ENCODE results near the gene RAB3B.
"Not testable (repeated sequence)": the region's sequence is repeated elsewhere in the genome, so short reads cannot be mapped to it uniquely, and the experiment has no call there.

Gene RAB3B, protein sequence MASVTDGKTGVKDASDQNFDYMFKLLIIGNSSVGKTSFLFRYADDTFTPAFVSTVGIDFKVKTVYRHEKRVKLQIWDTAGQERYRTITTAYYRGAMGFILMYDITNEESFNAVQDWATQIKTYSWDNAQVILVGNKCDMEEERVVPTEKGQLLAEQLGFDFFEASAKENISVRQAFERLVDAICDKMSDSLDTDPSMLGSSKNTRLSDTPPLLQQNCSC

DNA sequence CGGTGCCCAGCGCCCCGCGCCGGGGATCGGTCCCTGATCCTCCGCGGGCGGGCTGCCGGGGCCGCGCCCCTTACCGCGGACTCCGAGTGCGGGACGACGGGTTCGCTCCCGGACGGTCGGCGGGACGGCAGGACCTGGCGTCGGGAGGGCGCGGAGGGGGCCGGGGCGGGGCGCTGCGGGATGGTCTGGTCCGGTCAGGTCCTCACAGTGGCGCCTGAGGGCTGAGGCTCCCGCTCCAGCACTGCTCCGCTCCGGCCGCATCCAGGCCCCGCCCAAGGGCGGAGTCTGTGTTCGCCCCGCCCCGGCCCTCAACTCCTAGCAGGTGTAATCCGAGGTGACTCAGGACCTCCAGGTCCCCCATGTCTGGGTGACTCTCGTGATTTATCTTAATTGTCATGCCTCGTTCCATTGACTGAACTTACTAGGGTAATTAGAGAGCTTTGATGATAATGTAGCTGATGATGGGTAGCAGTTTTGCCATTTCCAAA, at the start of gene RAB3B:
Gene RAB3B, minus strand, starts transcription at position 223 of the 488 bp plus-strand sequence. CDS start 13,583 bp downstream, outside the sequence.
- peak; percentile 78 for DNase-seq

DNA sequence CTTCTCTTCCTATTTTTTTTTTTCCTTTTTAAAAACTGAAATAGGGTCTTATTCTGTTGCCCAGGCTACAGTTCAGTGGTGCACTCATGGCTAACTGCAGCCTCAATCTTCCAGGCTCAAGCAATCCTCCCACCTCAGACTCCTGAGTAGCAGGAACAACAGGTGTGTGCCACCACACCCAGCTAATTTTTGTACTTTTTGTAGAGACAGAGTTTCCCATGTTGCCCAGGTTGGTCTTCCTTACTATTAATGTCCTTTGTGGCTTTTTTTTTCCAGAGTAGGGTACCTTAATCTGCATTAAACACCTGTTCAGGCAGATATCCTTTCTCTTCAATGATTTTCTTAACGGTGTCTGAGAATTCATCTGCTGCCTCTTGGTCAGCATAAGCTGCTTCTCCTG, 47.4 kb upstream of the RAB3B start:
- DNase-seq, result no peak

DNA sequence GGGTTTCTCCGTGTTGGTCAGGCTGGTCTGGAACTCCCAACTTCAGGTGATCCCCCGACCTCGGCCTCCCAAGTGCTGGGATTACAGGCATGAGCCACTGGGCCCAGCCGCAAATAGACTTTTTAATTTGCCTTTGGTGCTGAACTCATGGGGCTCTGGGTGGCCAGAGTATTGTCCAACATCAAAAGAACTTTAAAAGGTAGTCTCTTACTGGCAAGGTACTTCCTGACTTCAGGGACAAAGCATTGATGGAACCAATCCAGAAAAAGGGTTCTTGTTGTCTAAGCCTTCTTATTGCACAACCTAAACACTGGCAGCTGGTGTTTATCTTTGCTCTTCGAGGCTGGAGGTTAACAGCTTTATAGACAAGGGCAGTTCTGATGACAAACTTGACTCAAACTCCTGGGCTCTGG, 46.9 kb upstream of the RAB3B start:
- no peak for DNase-seq

DNA sequence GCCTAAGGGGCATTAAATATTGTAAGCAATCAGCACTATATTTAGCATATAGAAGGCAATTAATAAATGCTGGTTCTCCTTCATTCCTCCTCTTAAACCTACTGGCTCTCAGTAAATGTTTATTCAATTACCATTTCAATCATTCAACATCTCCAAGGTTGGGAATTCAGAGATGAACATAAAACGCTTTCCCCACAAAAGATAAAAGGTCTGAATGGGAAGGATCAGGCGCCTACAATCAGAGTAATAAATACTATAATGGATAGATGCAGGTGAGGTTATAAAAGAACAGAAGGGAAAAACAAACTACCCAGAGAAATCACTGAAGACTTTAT, 43.5 kb upstream of the RAB3B start:
- no peak for DNase-seq

DNA sequence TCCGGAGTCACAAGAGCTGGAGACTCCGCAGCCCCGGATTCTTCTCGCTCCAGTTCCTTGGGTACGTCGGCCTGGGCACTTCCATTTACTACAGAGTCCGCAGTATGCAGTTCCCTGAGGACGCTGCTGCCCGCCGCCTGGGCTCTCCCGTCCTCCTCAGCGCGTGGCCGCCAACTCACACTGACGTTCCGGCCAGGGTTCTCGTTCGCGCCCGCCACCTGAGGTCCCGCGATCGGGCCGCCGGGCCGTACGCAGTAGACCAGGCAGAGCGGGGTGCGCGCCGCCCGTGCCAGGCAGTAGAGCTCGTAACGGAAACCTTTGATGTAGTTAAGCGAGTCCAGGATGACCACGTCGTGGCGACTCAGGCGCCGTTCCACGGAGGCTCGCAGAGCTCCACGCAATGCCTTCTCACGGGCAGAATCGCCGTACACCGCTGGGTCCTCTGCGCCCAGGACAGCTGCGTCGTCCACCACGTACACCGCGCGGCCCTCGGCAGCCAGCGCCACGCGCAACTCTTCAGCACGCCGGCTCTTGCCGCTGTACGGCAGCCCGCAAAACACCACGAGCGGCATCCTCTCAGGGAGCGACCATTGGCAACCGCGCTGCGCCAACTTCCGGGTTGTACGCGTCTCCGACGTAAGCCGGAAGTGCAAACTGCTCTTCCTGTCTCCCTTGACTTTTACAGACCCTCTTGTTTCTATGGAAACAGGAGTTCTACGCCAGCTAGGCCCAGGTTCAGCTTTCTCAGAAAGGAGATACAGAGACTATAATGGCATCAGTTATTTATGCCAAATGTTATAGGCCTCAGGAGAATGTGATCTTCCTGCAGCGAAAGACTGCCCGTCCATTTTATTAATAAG, 42.9 kb upstream of the RAB3B start, which contains the start of gene KTI12:
Gene KTI12, minus strand, starts transcription at position 621 of the 860 bp plus-strand sequence. Its CDS starts 49 bp downstream, at position 572.
- peak; percentile 85 for DNase-seq

DNA sequence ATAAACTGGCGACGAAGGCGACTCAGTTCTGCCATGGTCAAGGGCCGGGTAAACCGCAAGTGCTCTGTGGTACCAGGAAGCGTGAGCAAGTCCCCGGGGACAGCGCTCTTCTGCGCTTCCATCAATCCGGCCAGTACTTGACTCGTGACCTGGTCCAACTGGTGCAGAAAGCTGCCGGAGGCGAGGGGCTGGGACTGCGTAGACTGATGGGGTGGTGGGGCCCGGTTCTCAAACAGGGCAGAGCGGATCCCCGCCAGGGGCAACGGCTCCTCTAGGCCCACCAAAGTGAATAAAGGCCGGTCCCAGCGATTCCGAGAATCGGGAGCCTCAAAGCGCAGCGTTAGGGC, 42.3 kb upstream of the RAB3B start:
- DNase-seq, result no peak

DNA sequence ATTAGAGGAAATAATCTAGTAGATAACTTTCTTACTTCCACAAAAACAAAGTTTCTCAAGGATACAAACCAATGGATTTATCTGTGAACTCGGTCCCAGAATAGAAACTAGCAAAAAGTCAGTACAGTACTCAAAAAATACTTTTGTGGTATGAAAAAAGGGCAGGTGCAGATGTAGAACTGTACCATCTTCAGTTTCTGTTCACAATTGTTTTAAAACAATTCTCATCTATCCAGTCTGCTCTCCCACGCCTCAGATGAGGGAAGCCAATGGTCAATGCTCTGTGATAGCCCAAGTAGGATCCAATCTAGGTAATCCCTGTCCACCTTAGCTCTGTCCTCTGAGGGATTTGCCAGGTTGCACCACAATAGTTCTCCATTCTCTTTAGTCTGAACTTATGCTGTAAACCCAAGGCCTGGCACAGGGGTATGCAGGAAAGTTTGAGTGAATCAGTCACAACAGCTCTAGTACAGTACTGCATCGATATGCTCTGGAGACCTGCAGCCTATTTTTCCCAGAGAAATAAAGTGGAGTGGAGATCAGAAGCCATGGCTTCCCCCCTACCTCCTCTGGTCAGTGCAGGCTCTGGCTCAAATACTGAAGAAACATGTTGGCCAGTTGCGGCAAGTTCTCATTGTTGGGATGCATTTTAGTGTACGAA, 41.8 kb upstream of the RAB3B start:
- DNase-seq, result no peak

DNA sequence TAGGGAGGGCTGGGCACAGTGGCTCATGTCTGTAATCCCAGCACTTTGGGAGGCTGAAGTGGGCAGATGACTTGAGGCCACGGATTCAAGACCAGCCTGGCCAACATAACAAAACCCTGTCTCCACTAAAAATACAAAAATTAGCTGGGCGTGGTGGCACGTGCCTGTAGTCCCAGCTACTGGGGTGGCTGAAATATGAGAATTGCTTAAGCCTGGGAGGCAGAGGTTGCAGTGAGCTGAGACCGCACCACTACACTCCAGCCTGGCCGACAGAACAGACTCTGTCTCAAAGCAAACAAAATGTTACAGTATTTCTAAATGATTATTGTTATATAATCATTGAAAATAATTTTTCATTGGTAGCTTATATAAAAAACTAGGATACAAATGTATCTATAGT, 38.3 kb upstream of the RAB3B start:
- not testable (repeated sequence) for DNase-seq

DNA sequence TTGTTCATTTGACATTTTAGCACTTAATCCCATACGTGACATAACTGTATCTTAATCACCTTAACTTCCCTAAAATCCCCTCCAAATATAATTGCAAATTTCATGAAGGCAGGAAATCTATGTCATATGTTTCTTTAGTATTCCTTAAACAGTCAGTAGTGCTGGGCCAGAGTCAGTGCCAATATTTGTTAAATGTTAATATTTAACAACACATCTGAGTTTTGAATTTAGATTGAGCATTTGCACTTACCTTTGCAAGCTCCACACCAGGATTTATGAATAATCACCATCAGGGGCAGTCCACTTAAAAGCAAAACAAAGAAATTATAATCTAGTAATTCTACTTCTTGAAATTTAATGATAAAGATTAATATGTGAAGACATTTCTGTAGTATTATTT, 37.8 kb upstream of the RAB3B start:
- DNase-seq, result no peak

DNA sequence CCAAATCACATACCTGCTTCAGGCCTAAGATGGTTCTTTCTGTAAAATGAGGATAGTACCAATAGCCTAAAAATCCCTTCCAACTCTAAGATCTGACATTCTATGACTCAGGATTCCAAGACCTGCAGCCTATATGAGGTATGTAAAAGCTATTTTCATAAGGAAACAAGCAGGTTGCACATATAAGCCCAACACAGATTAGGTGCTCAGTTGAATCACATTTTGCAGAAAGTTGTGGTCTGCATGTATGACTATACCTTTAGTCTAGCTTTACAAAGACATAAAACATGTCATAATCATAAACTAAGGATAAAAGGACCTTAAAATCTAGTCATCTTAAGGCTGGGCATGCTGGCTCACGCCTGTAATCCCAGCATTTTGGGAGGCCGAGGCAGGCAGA, 35.8 kb upstream of the RAB3B start:
- DNase-seq, result no peak

DNA sequence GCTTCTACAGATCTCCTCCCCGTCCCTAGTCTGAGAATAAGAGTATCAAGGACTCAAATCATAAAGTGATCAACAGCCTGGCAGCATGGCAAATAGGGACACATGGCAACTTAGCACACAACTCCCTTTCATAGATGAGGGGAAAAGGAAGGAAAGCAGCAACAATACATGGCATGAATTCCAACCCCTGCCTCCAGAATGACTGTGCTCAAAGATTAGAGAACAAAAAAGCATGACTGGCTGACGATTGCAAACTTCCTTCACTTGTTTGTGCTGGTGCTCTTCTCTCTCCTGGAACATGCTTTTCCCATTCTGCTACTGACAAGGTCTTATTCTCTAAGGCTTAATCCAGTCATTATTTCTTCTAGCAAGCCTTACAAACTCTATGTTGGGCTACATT, 31.6 kb upstream of the RAB3B start:
- DNase-seq, result no peak

DNA sequence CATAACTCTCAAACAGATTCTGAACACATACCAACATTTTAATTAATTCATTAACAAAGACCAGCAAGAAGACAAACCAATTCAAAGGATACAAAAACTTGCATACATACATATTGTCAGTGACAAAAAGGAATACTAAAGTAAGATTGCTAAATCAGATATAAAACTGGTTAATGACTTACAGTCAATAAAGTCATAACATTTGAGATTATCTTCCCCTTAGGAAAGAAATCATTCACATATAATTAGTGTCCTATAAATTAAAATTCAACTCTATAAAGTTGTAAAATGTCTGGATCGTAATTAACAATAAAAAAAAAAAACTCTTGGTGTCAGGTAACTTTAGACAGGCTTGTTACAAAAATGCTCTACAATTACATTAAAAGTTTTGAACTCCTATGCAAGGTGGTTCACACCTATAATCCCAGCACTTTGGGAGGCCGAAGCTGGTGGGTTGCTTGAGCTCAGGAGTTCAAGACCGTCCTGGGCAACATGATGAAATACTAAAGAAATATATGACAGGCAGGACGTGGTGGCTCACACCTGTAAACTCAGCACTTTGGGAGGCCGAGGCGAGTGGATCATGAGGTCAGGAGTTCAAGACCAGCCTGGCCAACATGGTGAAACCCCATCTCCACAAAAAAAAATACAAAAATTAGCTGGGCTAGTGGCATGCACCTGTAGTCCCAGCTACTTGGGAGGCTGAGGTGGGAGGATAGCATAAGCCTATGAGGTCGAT, 17.7 kb upstream of the RAB3B start:
- DNase-seq, result no peak

DNA sequence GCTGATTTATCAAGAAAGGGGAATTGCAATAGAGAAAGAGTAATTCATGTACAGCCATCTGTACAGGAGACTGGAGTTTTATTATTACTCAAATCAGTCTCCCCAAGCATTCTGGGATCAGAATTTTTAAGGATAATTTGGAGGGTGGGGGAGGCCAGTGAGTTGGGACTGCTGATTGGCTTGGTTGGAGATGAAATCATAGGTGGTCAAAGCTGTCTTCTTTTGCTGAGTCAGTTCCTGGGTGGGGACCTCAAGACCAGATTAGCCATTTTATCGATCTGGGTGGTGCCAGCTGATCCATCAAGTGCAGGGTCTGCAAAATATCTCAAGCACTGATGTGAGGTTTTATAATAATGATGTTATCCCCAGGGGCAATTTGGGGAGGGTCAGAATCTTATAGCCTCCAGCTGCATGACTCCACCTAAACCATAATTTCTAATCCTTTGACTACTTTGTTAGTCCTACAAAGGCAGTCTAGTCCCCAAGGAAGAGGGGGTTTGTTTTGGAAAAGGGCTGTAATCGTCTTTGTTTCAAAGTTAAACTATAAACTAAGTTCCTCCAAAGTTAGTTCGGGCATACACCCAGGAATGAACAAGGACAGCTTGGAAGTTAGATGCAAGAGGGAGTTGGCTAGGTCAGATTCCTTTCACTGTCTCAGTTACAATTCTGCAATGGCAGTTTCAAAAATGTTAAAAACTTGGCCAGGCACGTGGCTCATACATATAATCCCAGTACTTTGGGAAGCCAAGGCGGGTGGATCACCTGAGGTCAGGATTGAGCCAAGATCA, 16.9 kb upstream of the RAB3B start:
- no peak for DNase-seq

DNA sequence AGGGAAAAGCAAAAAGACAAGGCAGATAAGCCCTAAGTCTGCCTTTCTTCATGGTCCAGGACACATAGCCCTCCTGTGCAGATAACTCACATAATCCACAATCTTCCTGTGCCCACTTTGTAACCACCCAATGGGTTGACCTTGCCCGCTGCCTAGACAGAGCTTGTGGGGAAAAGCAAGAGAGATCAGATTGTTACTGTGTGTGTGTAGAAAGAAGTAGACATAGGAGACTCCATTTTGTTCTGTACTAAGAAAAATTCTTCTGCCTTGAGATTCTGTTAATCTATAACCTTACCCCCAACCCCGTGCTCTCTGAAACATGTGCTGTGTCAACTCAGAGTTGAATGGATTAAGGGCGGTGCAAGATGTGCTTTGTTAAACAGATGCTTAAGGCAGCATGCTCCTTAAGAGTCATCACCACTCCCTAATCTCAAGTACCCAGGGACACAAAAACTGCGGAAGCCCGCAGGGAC, 15.6 kb upstream of the RAB3B start:
- not testable (repeated sequence) for DNase-seq

DNA sequence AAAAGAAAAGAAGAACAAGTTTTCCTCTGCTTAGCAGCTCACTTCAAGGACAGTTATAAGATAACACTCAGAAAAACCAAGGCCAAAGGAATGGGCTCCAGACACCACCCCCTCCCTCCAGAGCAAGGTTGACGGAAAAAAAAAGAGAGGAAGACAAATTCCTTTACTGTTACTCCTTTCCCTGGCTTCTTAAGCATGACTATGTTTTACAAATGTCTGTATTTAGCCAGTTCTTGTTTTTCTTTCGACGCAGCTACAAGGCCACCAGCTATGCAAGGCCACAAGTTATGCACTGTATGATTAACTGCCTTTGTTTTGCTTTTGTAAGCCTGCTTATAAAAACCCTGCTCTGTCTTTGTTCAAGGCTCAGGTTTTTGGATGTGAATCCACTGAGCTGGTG, 15.0 kb upstream of the RAB3B start:
- not testable (repeated sequence) for DNase-seq

DNA sequence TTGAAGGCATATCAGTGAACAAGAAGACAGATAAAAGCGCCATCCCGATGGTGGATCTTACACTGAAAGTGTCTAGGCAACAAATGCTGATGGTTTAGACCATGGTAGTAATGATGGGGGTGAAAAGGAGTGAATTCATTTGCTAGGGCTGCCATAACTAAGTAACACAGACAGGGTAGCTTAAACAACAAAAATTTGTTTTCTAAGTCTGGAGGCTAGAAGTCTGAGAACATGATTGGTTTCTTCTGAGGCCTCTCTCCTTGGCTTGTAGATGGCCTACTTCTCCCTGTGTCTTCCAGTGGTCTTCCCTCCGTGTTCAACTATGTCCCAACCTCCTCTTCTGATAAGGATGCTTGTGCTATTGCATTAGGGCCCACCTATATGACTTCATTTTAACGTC, 13.4 kb upstream of the RAB3B start:
- no peak for DNase-seq

DNA sequence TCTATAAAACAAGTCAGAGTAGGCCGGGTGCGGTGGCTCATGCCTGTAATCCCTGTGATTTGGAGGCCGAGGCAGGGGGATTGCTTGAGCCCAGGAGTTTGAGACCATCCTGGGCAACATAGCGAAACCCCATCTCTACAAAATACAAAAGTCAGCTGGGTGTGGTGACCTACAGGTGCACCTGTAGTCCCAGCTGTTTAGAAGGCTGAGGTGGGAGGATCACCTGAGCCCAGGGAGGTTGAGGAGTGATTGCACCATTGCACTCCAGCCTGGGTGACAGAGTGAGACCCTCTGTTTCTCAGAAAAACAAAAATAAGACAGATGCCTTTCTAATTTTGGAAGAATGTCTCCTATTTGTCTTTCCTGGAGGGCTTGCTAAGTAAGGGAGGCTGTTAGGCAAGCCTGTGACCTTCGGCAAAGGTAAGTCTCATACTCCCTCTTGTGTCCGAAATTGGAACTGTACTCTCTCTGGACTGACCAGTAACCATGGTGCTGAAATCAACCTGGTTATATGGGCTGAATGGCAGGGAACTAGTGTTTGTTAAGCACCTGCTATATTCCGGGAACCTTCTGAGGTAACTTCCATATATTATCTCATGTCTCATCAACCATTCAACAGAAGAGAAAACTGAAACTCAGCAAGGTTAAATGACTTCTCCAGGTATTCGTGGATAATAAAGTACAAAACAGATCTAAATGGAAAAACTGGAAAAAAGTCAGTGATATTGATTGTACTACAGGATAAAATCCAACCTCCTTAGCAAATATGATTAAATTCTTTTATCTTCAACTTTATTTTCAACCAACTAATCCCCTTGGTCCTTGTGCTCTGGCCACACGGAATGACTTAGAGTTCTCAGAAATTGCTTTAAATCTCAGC, 11.8 kb upstream of the RAB3B start:
- DNase-seq, result peak; percentile 53

DNA sequence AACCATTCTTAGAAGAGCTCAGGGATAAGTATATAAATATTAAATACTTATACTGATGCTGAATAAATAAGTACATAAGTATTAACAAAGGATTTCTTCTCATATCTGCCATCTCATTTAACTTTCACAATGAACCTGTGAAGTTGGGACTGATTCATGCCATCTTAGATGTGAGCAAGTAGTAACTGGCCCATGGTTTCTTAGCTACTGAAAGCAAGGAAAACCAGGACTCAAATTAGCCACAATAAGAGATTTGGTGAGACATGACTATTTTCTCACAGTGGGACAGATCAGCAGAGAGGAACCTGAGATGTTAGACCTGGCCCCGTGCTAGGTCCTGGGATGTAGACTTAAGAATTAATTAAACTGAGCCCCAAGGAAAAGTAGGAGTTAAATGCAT, 8.2 kb upstream of the RAB3B start:
- no peak for DNase-seq

DNA sequence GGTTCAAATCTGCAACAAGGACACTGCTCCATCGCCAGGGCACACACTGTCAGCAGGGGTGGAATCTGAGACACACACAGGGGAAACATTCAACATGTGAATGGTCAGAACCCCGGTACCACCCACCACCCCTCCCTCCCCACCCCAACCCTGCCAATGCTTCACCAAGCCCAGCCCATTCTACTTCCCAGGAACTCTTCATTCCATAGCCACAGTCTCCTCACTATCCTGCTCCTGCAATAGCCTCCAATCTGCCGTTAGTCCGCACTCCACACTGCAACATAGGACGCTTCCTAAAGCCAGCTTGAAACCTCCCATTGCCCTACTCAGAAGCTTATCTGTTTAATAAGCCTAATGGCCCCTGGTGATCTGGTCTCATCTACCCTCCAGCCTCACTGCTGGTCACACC, 7.5 kb upstream of the RAB3B start:
- no peak for DNase-seq

DNA sequence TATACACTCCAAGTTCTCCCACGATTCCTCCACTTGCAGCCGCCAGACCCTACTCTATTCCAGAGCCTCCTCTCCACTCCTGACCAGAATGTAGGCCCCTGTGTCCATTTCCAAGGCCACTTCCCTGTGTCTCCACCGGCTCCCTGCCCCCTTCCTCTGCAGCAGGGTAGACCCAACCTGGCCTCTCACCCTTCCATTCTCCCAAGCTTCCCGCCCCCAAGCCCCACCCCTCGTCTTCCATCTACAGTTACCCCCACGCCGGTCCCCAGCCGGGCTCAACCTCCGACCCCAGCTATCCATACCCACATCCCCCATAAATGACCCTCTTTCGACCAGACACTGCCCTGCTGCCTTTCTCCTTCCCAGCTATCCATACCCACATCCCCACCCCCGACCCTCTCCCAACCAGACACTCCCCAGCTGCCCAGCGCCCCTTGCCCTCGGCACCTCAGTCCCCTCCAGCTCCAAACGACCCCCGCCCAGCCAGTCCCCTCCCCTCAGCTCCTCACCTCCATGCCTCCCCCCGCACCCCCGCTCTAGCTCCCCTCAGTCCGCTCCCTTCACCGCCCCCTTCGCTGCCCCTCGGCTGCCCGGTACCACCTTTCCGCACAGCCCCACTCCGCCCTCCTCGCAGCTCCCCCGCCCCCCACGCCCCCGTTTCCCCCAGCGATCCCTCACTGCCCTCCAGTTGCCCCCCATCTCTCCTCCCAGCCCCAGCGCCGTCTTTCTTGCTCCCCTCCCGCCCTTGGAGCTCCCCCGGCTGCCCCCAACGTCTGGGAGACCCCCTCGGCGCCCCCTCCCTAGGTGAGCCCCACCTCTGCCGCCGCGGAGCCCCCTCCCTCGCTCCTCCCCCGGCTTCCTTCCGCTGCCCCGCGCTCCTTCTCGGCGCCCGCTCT, 670 bp downstream of the RAB3B start:
- DNase-seq, result no peak
